Activated naive CD4-positive, alpha-beta T cell treated with anti-CD3 and anti-CD28 coated beads for 36 hours (primary cell): ENCODE results near the gene FXYD4. TPM values are rescaled to one million over a fixed set of nuclear protein-coding genes. Genes with fewer than 3 reads are reported as not detected.
"Not testable (repeated sequence)": the region's sequence is repeated elsewhere in the genome, so short reads cannot be mapped to it uniquely, and the experiment has no call there.

ENCODE experiments used
- CTCF ChIA-PET: fragments of 350-600 bp; sonication (Branson Sonifier 250); formaldehyde crosslinking; loops from one replicate; lab custom pipeline; 2021; ENCODE audit warnings: antibody characterized with exemption; lab: Charles Lee
- DNase-seq: peaks from one replicate; pipeline ENCODE4 v3.0.0-alpha.2; 2020
- H3K27ac Mint-ChIP-seq: one replicate; pipeline ENCODE4 v1.8.0; 2021; ENCODE audit warnings: mild to moderate bottlenecking, mixed read lengths
- H3K27me3 Mint-ChIP-seq: one replicate; pipeline ENCODE4 v1.8.0; 2021; ENCODE audit warnings: low read depth, mixed read lengths
- H3K36me3 Mint-ChIP-seq: one replicate; pipeline ENCODE4 v1.8.0; 2021; ENCODE audit warnings: low read depth, mixed read lengths
- H3K4me1 Mint-ChIP-seq: one replicate; pipeline ENCODE4 v1.8.0; 2021; ENCODE audit warnings: low read depth, mixed read lengths
- H3K4me3 Mint-ChIP-seq: one replicate; pipeline ENCODE4 v1.8.0; 2021; ENCODE audit warnings: mild to moderate bottlenecking, moderate library complexity, mixed read lengths
- H3K9me3 Mint-ChIP-seq: one replicate; pipeline ENCODE4 v1.8.0; 2021; ENCODE audit warnings: mixed read lengths
- intact Hi-C: fragments of 100-400 bp; cut with micrococcal nuclease; formaldehyde crosslinking; loops from one replicate; pipeline ENCODE4 v1.15.1; 2023
- total RNA-seq, 2 experiments: library from RNA; stranded (reverse); gene quantifications; one replicate each; pipeline ENCODE4 v1.2.3, GENCODE V29; 2021

FXYD4 gene, protein sequence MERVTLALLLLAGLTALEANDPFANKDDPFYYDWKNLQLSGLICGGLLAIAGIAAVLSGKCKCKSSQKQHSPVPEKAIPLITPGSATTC
- not detected for total RNA-seq

DNA sequence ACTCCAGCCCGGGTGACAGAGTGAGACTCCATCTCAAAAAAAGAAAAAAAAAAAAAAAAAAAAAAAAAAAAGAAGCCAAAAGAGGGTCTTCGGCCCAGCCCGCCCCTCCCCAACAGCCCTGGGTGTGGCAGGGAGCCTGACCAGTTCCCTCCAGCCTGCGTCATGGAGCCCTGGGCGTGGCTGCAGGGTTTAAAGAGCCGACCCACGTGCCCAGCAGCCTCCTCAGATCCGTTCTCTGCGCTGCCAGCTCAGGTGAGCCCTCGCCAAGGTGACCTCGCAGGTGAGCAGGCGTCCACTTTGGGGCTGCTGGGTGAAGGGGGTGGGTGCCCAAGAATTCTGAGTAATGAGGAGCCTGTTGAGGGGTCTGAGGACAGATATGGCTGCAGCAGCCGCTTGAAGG is at the start of gene FXYD4:
Gene FXYD4 (plus strand): TSS at position 219 of the 400 bp plus-strand sequence. CDS start 2,111 bp downstream, outside the sequence.
- no peaks in the 10 kb centered on the region for H3K4me1 Mint-ChIP-seq
- no peaks in the 10 kb centered on the region for H3K9me3 Mint-ChIP-seq
- CTCF ChIA-PET = interaction anchor here (0.8 to 1.1 kb wide), 2 partner anchors 10 to 79 kb away, joined by 3 to 4 read pairs; no protein-coding TSS in a partner anchor
- no peaks in the 10 kb centered on the region for H3K36me3 Mint-ChIP-seq
- DNase-seq = no peak
- intact Hi-C loops = no loop called here
- H3K4me3 Mint-ChIP-seq = no peak within 1 kb of the TSS
- no peak within 1 kb of the TSS for H3K27ac Mint-ChIP-seq
- H3K27me3 Mint-ChIP-seq = no peaks in the 10 kb centered on the region

DNA sequence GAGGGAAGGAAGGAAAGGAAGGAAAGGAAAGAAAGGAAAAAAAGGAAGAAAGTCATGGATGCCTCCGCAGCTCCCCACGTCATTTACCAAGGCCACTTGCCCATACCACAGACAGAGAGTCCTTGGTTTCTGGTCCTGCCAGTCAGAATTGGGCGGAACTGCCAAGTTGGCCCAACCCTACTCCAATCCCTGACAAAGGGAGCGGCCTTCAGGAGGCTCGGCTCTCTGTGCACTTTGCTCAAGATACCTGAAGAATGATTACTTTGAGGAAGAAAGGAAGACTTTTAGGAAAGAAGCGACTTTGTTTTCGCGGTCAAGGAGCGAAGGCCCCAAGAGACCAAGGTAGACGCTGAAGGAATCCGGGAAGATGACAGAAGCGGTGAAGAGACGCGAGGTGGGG is 49.1 kb upstream of the FXYD4 start:
- no peaks in the 10 kb centered on the region for H3K36me3 Mint-ChIP-seq
- no peaks in the 10 kb centered on the region for H3K9me3 Mint-ChIP-seq
- peaks cover 9% of the 10 kb centered on the region for H3K4me1 Mint-ChIP-seq
- H3K4me3 Mint-ChIP-seq = no peak overlapping the region
- peaks cover 4% of the 10 kb centered on the region for H3K27me3 Mint-ChIP-seq
- DNase-seq = no peak
- H3K27ac Mint-ChIP-seq = no peak overlapping the region
- CTCF ChIA-PET = interaction anchor here (0.6 kb wide), 1 partner anchor 153 kb away, joined by 3 read pairs; no protein-coding TSS in a partner anchor
- intact Hi-C loops = no loop called here

DNA sequence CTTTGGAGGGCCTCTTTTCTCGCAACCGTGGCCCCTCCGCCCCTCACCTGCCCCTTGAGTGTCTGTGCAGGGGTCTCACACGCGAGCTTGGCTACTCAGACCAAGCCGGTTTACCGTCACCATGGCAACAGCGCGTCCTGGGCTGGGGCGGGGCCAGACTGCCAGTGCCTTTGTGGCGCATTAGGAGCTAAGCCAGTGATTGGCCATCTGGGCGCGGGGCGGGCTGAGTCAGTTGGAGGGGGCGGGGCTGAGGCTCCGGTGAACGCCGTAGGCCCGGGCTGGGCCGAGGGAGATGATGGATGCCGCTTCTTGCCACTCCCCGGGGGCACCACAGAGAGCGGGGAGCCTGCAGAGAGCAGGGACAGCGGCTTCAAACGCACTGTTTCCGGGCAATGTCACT is 48.7 kb upstream of the FXYD4 start:
- intact Hi-C loops = no loop called here
- peak; percentile 90 for DNase-seq
- Mint-ChIP-seq H3K27ac (no peak overlapping the region), H3K4me3 (peak overlapping the region; percentile 44), H3K9me3 (no peaks in the 10 kb centered on the region), H3K36me3 (no peaks in the 10 kb centered on the region), H3K4me1 (peaks cover 9% of the 10 kb centered on the region), H3K27me3 (peaks cover 4% of the 10 kb centered on the region)
- CTCF ChIA-PET = no interaction called here

DNA sequence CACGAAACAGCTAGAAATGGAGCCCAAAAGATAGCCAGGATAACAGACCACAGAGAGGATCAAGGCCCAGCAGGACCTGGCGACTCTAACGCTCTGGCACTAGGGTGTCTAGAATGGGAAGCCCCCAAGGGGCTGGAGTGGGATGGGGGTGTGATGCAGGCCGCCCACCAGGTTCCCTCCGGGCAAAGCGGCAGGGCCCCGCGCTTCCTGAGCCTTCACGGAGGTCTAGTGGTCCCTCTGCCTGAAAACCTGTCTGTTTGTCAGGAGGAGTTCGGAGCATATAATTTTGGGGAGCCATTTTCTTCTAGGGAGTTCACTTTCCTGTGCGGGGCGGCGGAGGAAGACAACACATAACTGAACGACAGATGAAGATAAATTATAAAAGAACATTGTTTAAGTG is 48.2 kb upstream of the FXYD4 start:
- peaks cover 4% of the 10 kb centered on the region for H3K27me3 Mint-ChIP-seq
- peaks cover 9% of the 10 kb centered on the region for H3K4me1 Mint-ChIP-seq
- no peak overlapping the region for H3K27ac Mint-ChIP-seq
- H3K4me3 Mint-ChIP-seq = peak overlapping the region; percentile 44
- intact Hi-C loops = no loop called here
- no peak for DNase-seq
- H3K9me3 Mint-ChIP-seq = no peaks in the 10 kb centered on the region
- no peaks in the 10 kb centered on the region for H3K36me3 Mint-ChIP-seq
- CTCF ChIA-PET = interaction anchor here (0.6 kb wide), 1 partner anchor 139 kb away, joined by 3 read pairs; no protein-coding TSS in a partner anchor

DNA sequence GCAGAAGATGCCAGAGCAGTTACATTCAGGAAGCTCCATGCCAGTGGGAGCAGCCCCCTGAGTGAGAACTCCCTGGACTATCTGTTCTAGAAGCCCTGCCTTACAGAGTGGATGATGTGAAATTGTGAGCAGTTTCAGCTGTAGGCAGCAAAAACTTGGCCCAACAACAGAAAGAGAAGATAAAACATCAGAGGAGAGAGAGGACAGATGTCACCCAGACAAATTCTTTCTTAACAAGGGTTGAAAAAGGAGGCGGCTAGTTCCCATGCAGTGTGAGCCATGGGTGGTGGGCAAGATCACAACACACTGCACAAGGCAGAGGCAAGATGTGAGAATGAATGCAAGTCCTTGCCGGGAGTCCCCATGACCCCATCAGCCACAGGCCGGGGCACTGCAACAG is 46.6 kb upstream of the FXYD4 start:
- Mint-ChIP-seq H3K9me3 (no peaks in the 10 kb centered on the region), H3K36me3 (no peaks in the 10 kb centered on the region), H3K27ac (no peak overlapping the region), H3K27me3 (peaks cover 4% of the 10 kb centered on the region), H3K4me1 (peaks cover 9% of the 10 kb centered on the region), H3K4me3 (no peak overlapping the region)
- DNase-seq = no peak
- CTCF ChIA-PET = interaction anchor here (0.6 to 1.1 kb wide), 2 partner anchors 16 to 103 kb away, joined by 3 to 4 read pairs; no protein-coding TSS in a partner anchor
- intact Hi-C loops = no loop called here

DNA sequence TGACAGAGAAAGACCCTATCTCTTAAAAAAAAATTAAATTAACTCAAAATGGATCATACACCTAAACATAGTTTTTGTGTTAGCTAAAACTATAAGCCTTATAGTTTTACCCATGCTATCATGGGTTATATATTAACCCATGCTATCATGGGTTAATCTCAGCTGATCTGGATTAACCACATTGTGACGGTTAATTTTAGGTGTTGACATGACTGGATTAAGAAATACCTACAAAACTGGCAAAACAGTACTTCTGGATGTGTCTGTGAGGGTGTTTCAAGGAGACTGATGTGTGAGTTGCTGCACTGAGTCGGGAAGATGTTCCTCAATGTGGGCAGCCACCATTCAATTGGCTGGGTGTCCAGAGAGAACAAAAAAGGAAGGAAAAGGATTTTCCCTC is 44.3 kb upstream of the FXYD4 start:
- Mint-ChIP-seq H3K9me3 (no peaks in the 10 kb centered on the region), H3K36me3 (no peaks in the 10 kb centered on the region), H3K4me1 (peaks cover 14% of the 10 kb centered on the region), H3K4me3 (no peak overlapping the region), H3K27me3 (no peaks in the 10 kb centered on the region), H3K27ac (no peak overlapping the region)
- intact Hi-C loops = no loop called here
- DNase-seq = no peak
- CTCF ChIA-PET = interaction anchor here (1.4 kb wide), 1 partner anchor 34 kb away, joined by 3 read pairs; no protein-coding TSS in a partner anchor

DNA sequence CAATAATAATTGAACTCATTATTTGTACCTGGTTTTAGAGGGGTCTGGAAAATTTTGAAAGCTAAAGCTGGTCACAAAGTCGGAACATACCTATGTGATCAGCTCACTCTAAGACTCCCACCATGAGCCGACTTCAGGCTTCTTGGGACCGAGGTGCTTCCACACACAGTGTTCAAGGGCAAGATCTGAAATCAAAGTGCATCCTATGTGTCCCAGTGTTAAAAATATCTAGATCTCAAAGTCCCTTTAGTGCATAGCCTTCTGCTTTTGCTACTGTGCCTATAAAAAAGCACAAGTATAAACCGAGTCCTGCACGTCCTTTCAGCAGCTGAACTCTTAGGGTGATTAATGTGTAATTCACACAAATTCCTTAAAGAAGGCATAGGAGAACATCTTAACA is 43.5 kb upstream of the FXYD4 start:
- Mint-ChIP-seq H3K27ac (no peak overlapping the region), H3K36me3 (no peaks in the 10 kb centered on the region), H3K4me3 (no peak overlapping the region), H3K27me3 (no peaks in the 10 kb centered on the region), H3K4me1 (peaks cover 16% of the 10 kb centered on the region), H3K9me3 (no peaks in the 10 kb centered on the region)
- intact Hi-C loops = no loop called here
- no peak for DNase-seq
- CTCF ChIA-PET = interaction anchor here (1.4 kb wide), 1 partner anchor 35 kb away, joined by 3 read pairs; no protein-coding TSS in a partner anchor

DNA sequence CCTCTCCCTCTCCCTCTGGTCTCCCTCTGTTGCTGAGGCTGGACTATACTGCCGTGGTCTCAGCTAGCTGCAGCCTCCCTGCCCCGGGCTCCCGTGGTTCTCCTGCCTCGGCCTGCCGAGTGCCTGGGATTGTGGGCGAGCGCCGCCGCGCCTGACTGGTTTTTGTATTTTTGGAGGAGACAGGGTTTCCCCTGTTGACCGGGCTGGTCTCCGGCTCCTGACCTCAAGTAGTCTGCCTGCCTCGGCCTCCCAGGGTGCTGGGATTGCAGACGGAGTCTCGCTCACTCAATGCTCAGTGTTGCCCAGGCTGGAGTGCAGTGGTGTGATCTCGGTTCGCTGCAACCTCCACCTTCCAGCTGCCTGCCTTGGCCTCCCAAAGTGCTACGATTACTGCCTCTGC is 42.6 kb upstream of the FXYD4 start:
- H3K27me3 Mint-ChIP-seq, H3K27ac Mint-ChIP-seq, DNase-seq, H3K4me3 Mint-ChIP-seq, CTCF ChIA-PET, H3K36me3 Mint-ChIP-seq, intact Hi-C loops, H3K9me3 Mint-ChIP-seq: not testable (repeated sequence)
- H3K4me1 Mint-ChIP-seq = peaks cover 19% of the 10 kb centered on the region

DNA sequence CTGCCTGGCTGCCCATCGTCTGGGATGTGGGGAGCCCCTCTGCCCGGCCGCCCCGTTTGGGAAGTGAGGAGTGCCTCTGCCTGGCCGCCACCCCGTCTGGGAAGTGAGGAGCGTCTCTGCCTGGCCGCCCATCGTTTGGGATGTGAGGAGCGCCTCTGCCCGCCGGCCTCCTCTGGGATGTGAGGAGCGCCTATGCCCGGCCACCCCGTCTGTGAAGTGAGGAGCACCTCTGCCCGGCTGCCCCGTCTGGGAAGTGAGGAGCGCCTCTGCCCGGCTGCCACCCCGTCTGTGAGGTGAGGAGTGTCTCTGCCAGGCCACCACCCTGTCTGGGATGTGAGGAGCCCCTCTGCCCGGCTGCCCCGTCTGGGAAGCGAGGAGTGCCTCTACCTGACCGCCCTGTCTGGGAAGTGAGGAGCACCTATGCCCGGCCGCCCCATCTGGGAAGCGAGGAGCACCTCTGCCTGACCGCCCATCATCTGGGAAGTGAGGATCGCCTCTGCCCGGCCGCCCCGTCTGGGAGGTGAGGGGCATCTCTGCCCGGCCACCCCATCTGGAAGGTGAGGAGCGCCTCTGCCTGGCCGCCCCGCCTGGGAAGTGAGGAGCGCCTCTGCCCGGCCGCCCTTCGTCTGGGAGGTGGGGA is 42.1 kb upstream of the FXYD4 start:
- H3K27ac Mint-ChIP-seq, intact Hi-C loops, H3K9me3 Mint-ChIP-seq, DNase-seq, H3K4me3 Mint-ChIP-seq, H3K36me3 Mint-ChIP-seq, CTCF ChIA-PET, H3K27me3 Mint-ChIP-seq: not testable (repeated sequence)
- peaks cover 20% of the 10 kb centered on the region for H3K4me1 Mint-ChIP-seq

DNA sequence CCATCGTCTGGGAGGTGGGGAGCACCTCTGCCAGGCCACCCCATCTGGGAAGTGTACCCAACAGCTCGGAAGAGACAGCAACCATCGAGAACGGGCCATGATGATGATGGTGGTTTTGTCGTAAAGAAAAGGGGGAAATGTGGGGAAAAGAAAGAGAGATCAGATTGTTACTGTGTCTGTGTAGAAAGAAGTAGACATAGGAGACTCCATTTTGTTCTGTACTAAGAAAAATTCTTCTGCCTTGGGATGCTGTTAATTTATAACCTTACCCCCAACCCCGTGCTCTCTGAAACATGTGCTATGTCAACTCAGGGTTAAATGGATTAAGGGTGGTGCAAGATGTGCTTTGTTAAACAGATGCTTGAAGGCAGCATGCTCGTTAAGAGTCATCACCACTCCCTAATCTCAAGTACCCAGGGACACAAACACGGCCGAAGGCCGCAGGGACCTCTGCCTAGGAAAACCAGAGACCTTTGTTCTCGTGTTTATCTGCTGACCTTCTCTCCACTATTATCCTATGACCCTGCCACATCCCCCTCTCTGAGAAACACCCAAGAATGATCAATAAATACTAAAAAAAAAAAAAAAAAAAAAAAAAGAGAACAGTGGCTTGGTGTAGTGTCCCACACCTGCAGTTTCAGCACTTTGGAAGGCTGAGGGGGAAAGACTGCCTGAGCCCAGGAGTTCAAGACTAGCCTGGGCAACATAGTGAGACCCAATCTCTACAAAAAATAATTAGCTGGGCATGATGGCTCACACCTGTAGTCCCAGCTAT is 41.2 kb upstream of the FXYD4 start:
- intact Hi-C loops, H3K36me3 Mint-ChIP-seq, H3K27me3 Mint-ChIP-seq, H3K4me3 Mint-ChIP-seq, H3K27ac Mint-ChIP-seq, H3K9me3 Mint-ChIP-seq, DNase-seq, CTCF ChIA-PET: not testable (repeated sequence)
- H3K4me1 Mint-ChIP-seq = peaks cover 20% of the 10 kb centered on the region

DNA sequence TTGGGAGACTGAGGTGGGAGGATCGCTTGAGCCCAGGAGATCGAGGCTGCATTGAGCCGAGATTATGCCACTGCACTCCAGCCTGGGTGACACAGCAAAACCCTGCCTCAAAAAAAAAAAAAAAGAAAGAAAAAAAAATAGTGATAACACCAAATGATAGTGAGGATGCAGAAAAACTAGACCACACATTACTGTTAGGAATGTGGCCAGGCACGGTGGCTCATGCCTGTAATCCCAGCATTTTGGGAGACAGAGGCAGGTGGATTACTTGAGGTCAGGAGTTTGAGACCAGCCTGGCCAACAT is 40.7 kb upstream of the FXYD4 start:
- H3K27me3 Mint-ChIP-seq, H3K9me3 Mint-ChIP-seq, H3K36me3 Mint-ChIP-seq, H3K27ac Mint-ChIP-seq, DNase-seq, CTCF ChIA-PET, H3K4me3 Mint-ChIP-seq, intact Hi-C loops: not testable (repeated sequence)
- peaks cover 20% of the 10 kb centered on the region for H3K4me1 Mint-ChIP-seq

DNA sequence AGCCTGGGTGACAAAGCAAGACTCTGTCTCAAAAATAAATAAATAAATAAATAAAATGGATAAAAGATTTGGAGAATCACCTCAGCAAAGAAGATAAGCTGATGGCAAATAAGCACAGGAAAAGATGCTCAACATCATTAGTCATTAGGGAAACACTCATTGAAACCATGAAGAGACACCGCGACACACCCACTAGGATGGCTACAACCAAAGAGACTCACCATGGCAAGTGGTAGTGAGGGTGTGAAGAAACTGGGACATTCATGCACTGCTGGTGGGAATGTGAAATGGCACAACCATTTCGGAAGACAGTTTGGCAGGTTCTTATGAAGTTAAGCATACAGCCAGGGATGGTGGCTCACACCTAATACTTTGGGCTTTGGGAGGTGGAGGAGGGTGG is 37.8 kb upstream of the FXYD4 start:
- Mint-ChIP-seq H3K4me3 (no peak overlapping the region), H3K36me3 (no peaks in the 10 kb centered on the region), H3K27ac (no peak overlapping the region), H3K4me1 (peaks cover 20% of the 10 kb centered on the region), H3K9me3 (no peaks in the 10 kb centered on the region), H3K27me3 (peaks cover 2% of the 10 kb centered on the region)
- DNase-seq = no peak
- intact Hi-C loops = no loop called here
- CTCF ChIA-PET = no interaction called here
